ENCODE data around the gene RHBDL1. TPM values are rescaled to one million over a fixed set of nuclear protein-coding genes. Genes with fewer than 3 reads are reported as not detected.

RHBDL1 gene
- total and polyA plus RNA-seq, 2 experiments from 2014 or later, result 8.4 to 10.1 TPM

GRCh38 chr16:666572-666971 lies 8.9 kb upstream of the RHBDL1 start:
- Histone ChIP-seq H3K27me3 (ENCODE audit: insufficient read depth) (no peaks in the 10 kb centered on the region), H2AFZ (no peak overlapping the region), H3K79me2 (replicated peaks; ENCODE audit: insufficient read depth) (peaks cover 16% of the 10 kb centered on the region), H3K36me3 (ENCODE audit: insufficient read depth) (peaks cover 11% of the 10 kb centered on the region; the same call in 1 of the 2 replicates), H4K20me1 (replicated peaks; ENCODE audit: insufficient read depth) (no peaks in the 10 kb centered on the region; the same call in 1 of the 2 replicates), H3K4me1 (ENCODE audit: insufficient read depth) (no peaks in the 10 kb centered on the region), H3F3A (replicated peaks; ENCODE audit: low read depth) (peaks cover 6% of the 10 kb centered on the region; the same call in 1 of the 2 replicates), H3K27ac (ENCODE audit: low read depth) (no peak overlapping the region), H3K4me2 (no peak overlapping the region), H3K4me3 (no peak overlapping the region), H3K9me2 (ENCODE audit: insufficient read depth) (no peaks in the 10 kb centered on the region)
- DNase-seq (ENCODE audit: low spot score) (no peak), ATAC-seq (no peak)
- Mint-ChIP-seq H3K4me3 (no peak overlapping the region), H3K36me3 (ENCODE audit: low read depth) (peaks cover 23% of the 10 kb centered on the region), H3K9me3 (no peaks in the 10 kb centered on the region; the same call in 2 of the 3 replicates), H3K4me1 (no peaks in the 10 kb centered on the region), H3K27ac (no peak overlapping the region), H3K27me3 (ENCODE audit: insufficient read depth, low read depth, poor library complexity) (peaks cover 4% of the 10 kb centered on the region)
- TF ChIP-seq ZNF114 (CRISPR knock-in tag; IDR thresholded peaks at IDR 0.05) (no peak), EZH2 (IDR thresholded peaks at IDR 0.05; ENCODE audit: low read depth, unreplicated experiment) (no peak), REST (IDR thresholded peaks at IDR 0.05; ENCODE audit: unreplicated experiment) (no peak), ZNF462 (CRISPR knock-in tag; IDR thresholded peaks at IDR 0.05) (no peak), ETS1 (IDR thresholded peaks at IDR 0.05) (no peak), NANOG (IDR thresholded peaks at IDR 0.05; ENCODE audit: borderline replicate concordance) (no peak), EZH2phosphoT487 (IDR thresholded peaks at IDR 0.05; ENCODE audit: unreplicated experiment) (no peak), POLR2AphosphoS5 (IDR thresholded peaks at IDR 0.05; ENCODE audit: low read depth) (no peak)
